ENCODE data around the gene HERPUD2. TPM values are rescaled to one million over a fixed set of nuclear protein-coding genes. Genes with fewer than 3 reads are reported as not detected.
"Not testable (repeated sequence)": the region's sequence is repeated elsewhere in the genome, so short reads cannot be mapped to it uniquely, and the experiment has no call there.

The HERPUD2 gene
- total RNA-seq, 2 donors from 2014 or later = 25.3 to 58.3 TPM

DNA sequence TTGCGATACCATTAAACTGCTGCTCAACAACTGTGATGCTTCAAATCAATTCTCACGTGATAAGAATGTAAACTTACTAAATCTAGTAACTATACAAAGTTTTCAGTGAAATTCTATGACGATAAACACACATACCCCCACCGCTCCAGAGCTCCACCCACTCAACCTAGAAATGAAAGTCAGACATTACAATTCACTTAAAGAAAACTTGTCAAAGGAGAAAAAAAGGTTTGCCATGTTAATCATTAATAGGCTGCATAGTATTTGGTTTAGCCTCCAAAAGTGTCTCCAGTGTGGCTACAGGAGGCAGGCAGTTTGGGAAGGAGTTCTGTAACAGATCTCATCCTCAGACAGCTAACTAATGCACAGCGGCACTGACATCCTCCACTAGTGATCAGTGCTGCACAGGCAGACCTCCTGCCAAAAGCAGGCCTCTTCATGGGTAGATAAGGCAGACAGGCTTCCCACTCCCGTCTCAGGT, 3.1 kb downstream of the HERPUD2 start:
- no peaks in the 10 kb centered on the region for H3K27me3 ChIP-seq (replicated peaks; ENCODE audit: insufficient read depth)

DNA sequence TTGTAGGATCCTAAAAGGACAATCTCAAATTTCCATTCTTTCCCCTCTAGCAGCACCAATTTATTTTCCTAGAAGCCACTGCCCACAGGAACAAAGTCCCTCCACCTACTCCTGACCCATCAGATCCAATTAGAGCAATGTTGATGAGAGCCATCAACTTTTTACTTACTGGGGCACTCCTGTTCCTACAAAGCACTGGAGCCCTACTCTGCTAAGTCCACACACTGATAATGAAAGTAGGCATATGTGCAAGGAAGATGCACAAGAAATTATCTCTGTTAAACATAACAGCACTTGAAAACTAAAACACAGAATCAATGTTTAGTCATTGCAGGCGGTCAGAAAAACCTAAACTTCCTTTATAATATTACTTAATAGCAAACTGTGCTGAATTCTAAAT, 3.6 kb downstream of the HERPUD2 start:
- H3K4me1 ChIP-seq (replicated peaks) = peaks cover 7% of the 10 kb centered on the region
- no peaks in the 10 kb centered on the region for H3K9me3 ChIP-seq
- no peak overlapping the region for H3K27ac ChIP-seq
- DNase-seq (ENCODE audit: low spot score) = no peak
- WGBS = 89% methylated on average over 1 of the region's 1 CpG
- no peak overlapping the region for H3K4me3 ChIP-seq
- intact Hi-C loops (cut with DNase I) = no loop called here
- TF ChIP-seq POLR2AphosphoS5 (IDR thresholded peaks at IDR 0.05) = no peak
- TF ChIP-seq, protein P1, sequence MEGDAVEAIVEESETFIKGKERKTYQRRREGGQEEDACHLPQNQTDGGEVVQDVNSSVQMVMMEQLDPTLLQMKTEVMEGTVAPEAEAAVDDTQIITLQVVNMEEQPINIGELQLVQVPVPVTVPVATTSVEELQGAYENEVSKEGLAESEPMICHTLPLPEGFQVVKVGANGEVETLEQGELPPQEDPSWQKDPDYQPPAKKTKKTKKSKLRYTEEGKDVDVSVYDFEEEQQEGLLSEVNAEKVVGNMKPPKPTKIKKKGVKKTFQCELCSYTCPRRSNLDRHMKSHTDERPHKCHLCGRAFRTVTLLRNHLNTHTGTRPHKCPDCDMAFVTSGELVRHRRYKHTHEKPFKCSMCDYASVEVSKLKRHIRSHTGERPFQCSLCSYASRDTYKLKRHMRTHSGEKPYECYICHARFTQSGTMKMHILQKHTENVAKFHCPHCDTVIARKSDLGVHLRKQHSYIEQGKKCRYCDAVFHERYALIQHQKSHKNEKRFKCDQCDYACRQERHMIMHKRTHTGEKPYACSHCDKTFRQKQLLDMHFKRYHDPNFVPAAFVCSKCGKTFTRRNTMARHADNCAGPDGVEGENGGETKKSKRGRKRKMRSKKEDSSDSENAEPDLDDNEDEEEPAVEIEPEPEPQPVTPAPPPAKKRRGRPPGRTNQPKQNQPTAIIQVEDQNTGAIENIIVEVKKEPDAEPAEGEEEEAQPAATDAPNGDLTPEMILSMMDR (IDR thresholded peaks at IDR 0.05) = no peak
- no peak for TF ChIP-seq POLR2A (IDR thresholded peaks at IDR 0.05)
- no peaks in the 10 kb centered on the region for H3K36me3 ChIP-seq
- no peaks in the 10 kb centered on the region for H3K27me3 ChIP-seq (replicated peaks; ENCODE audit: insufficient read depth)

More for the DNA sequence above, 3.1 kb downstream of the HERPUD2 start:
- Histone ChIP-seq H3K27ac (no peak overlapping the region), H3K4me3 (no peak overlapping the region), H3K4me1 (replicated peaks) (peaks cover 7% of the 10 kb centered on the region), H3K9me3 (no peaks in the 10 kb centered on the region), H3K36me3 (no peaks in the 10 kb centered on the region)
- WGBS = 66% methylated on average over 6 of the region's 6 CpGs
- intact Hi-C loops (cut with DNase I) = no loop called here
- TF ChIP-seq POLR2AphosphoS5 (IDR thresholded peaks at IDR 0.05) (no peak), POLR2A (IDR thresholded peaks at IDR 0.05) (no peak)
- TF ChIP-seq, protein P1 (IDR thresholded peaks at IDR 0.05) = no peak
- DNase-seq (ENCODE audit: low spot score) = no peak

DNA sequence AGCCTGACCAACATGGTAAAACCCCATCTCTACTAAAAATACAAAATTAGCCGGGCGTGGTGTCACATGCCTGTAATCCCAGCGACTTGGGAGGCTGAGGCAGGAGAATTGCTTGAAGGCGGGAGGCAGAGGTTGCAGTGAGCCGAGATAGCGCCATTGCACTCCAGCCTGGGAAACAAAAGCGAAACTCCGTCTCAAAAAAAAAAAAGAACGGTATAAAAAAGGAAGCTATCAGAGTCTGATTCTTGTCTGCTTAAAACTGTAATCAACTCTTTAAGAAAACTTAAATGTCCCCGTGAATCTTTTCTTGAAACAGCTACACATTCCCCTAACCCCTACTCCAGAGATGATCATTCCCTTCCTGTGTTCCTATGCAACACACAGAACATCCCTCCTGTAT, 4.3 kb downstream of the HERPUD2 start:
- H3K27ac ChIP-seq; H3K27me3 ChIP-seq (replicated peaks; ENCODE audit: insufficient read depth); H3K4me1 ChIP-seq (replicated peaks); H3K9me3 ChIP-seq; H3K4me3 ChIP-seq; intact Hi-C loops (cut with DNase I); H3K36me3 ChIP-seq; DNase-seq (ENCODE audit: low spot score): not testable (repeated sequence)
- WGBS = 92% methylated on average over 10 of the region's 10 CpGs

DNA sequence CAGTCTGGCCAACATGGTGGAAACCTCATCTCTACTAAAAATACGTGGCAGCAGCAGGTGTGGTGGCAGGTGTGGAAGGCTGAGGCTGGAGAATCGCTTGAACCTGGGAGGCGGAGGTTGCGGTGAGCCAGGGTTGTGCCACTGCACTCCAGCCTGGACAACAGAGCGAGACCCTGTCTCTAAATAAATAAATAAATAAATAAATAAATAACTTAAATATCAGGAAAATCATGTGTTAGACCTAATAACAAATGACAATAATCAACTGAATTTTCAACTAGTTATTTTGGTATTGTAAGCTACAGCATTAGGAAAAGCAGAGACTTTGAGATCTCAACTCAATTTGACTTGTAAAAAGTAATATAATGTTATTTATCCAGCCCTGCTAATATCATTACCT, 9.2 kb downstream of the HERPUD2 start:
- no peak for DNase-seq (ENCODE audit: low spot score)
- Histone ChIP-seq H3K4me1 (replicated peaks) (peaks cover 7% of the 10 kb centered on the region), H3K9me3 (no peaks in the 10 kb centered on the region), H3K36me3 (no peaks in the 10 kb centered on the region), H3K27me3 (replicated peaks; ENCODE audit: insufficient read depth) (no peaks in the 10 kb centered on the region), H3K4me3 (no peak overlapping the region), H3K27ac (no peak overlapping the region)
- intact Hi-C loops (cut with DNase I) = no loop called here
- 97% methylated on average over 5 of the region's 5 CpGs for WGBS
- no peak for TF ChIP-seq POLR2AphosphoS5 (IDR thresholded peaks at IDR 0.05)
- TF ChIP-seq, protein P1 (IDR thresholded peaks at IDR 0.05) = no peak
- TF ChIP-seq POLR2A (IDR thresholded peaks at IDR 0.05) = no peak

DNA sequence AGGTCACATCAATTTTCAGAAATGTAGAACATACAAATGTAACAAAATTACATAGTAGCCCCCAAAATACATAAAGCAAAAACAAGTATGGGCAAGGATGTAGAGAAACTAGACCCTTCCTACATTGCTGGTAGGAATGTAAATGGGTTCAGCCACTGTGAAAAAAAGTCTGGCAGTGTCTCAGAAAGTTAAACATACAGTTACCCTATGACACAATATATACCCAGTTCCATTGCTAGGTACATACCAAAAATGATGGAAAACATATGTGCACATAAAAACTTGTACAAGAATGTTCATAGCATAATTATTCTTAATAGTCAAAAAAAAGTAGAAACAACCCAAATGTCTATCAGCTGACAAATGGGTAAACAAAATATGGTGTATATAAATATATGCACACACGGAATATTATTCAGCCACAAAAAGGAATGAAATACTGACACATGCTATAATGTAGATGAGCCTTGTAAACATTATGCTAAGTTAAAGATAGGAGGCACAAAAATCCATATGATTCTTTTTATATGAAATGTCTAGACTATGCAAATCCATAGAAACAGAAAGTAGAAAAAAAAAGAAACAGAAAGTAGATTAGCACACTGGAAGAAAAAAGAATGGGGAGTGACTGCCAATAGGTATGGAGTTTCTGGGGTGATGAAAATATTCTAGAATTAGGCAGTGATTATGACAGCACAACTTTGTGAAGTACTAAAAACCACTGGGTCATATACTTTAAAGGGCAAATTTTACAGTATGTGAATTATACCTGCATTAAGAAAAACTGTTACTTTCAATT, 13.5 kb downstream of the HERPUD2 start:
- H3K4me3 ChIP-seq = no peak overlapping the region
- no peak for DNase-seq (ENCODE audit: low spot score)
- H3K27me3 ChIP-seq (replicated peaks; ENCODE audit: insufficient read depth) = no peaks in the 10 kb centered on the region
- H3K4me1 ChIP-seq (replicated peaks) = no peaks in the 10 kb centered on the region
- intact Hi-C loops (cut with DNase I) = no loop called here
- no peak overlapping the region for H3K27ac ChIP-seq
- H3K9me3 ChIP-seq = no peaks in the 10 kb centered on the region
- no peaks in the 10 kb centered on the region for H3K36me3 ChIP-seq
- TF ChIP-seq, protein P1 (IDR thresholded peaks at IDR 0.05) = no peak
- no peak for TF ChIP-seq POLR2AphosphoS5 (IDR thresholded peaks at IDR 0.05)
- TF ChIP-seq POLR2A (IDR thresholded peaks at IDR 0.05) = no peak
- 97% methylated on average over 1 of the region's 1 CpG for WGBS

Measured in prostate gland (tissue), 2 donors.